WTC11 (cell line): ENCODE results near the gene GID8. TPM values are rescaled to one million over a fixed set of nuclear protein-coding genes. Genes with fewer than 3 reads are reported as not detected.

Experiments used
- ATAC-seq: fragments of 200-7000 bp; cut with Tn5 transposase; 2 replicates; pipeline ENCODE4 v1.10.0; 2021; ENCODE audit warnings: mild to moderate bottlenecking, moderate library complexity
- CTCF ChIA-PET: fragments of 300-600 bp; sonication (Branson Sonifier 250); formaldehyde crosslinking; loops from one replicate; lab custom pipeline; 2021; ENCODE audit warnings: antibody characterized with exemption; lab: Charles Lee
- POLR2A ChIA-PET: fragments of 350-600 bp; sonication (Branson Sonifier 250); formaldehyde crosslinking; loops from one replicate; lab custom pipeline; 2021; ENCODE audit warnings: antibody characterized with exemption; lab: Charles Lee
- DNase-seq: peaks from one replicate; pipeline ENCODE4 v3.0.0; 2021; ENCODE audit warnings: low spot score
- H3K27ac Mint-ChIP-seq: 2 replicates; pipeline ENCODE4 v1.8.0; 2021; ENCODE audit warnings: mixed read lengths
- H3K27me3 Mint-ChIP-seq: 2 replicates; pipeline ENCODE4 v1.8.0; 2021; ENCODE audit warnings: low read depth, mild to moderate bottlenecking, moderate library complexity, mixed read lengths
- H3K36me3 Mint-ChIP-seq: 2 replicates; pipeline ENCODE4 v1.8.0; 2021; ENCODE audit warnings: mixed read lengths
- H3K4me1 Mint-ChIP-seq: 2 replicates; pipeline ENCODE4 v1.8.0; 2022; ENCODE audit warnings: mixed read lengths
- H3K4me3 Mint-ChIP-seq: 2 replicates; pipeline ENCODE4 v1.8.0; 2021; ENCODE audit warnings: mild to moderate bottlenecking, moderate library complexity, mixed read lengths
- H3K9me3 Mint-ChIP-seq: 2 replicates; pipeline ENCODE4 v1.8.0; 2021; ENCODE audit warnings: mixed read lengths
- CBFB ChIP-seq: sonication (generic); formaldehyde crosslinking; IDR thresholded peaks from 2 replicates; pipeline ENCODE4 v1.8.1; 2022; ENCODE audit warnings: mild to moderate bottlenecking, low read depth, missing genetic modification reagents
- CDX4 ChIP-seq: fragments of 250-450 bp; sonication (Bioruptor Pico); IDR thresholded peaks from 2 replicates; pipeline ENCODE4 v1.9.0; 2021; ENCODE audit warnings: moderate library complexity, mild to moderate bottlenecking, inconsistent platforms, borderline replicate concordance
- FOXJ3 ChIP-seq: sonication (generic); formaldehyde crosslinking; IDR thresholded peaks from 2 replicates; pipeline ENCODE4 v1.9.0; 2021; ENCODE audit warnings: missing genetic modification reagents, mild to moderate bottlenecking, borderline replicate concordance
- FOXP1 ChIP-seq: sonication (generic); formaldehyde crosslinking; IDR thresholded peaks from 2 replicates; pipeline ENCODE4 v1.8.0; 2022; ENCODE audit warnings: missing genetic modification reagents, mild to moderate bottlenecking, moderate library complexity, borderline replicate concordance
- FOXP4 ChIP-seq: sonication (generic); formaldehyde crosslinking; IDR thresholded peaks from 2 replicates; pipeline ENCODE4 v1.8.0; 2022; ENCODE audit warnings: mild to moderate bottlenecking, missing genetic modification reagents
- HMGXB4 ChIP-seq: sonication (generic); formaldehyde crosslinking; IDR thresholded peaks from 2 replicates; pipeline ENCODE4 v1.8.1; 2023; ENCODE audit warnings: mild to moderate bottlenecking, moderate library complexity, missing genetic modification reagents
- MYBL2 ChIP-seq: sonication (generic); formaldehyde crosslinking; IDR thresholded peaks from 2 replicates; pipeline ENCODE4 v1.8.1; 2023; ENCODE audit warnings: mild to moderate bottlenecking, moderate library complexity, missing genetic modification reagents
- NR3C1 ChIP-seq: sonication (generic); formaldehyde crosslinking; conservative IDR thresholded peaks from 2 replicates; pipeline ENCODE4 v1.8.1; 2023; ENCODE audit warnings: low read depth, mild to moderate bottlenecking, missing genetic modification reagents
- TP53 ChIP-seq: sonication (generic); formaldehyde crosslinking; IDR thresholded peaks from 2 replicates; pipeline ENCODE4 v1.8.1; 2023; ENCODE audit warnings: mild to moderate bottlenecking, missing genetic modification reagents
- USF2 ChIP-seq: sonication (generic); formaldehyde crosslinking; IDR thresholded peaks from 2 replicates; pipeline ENCODE4 v1.8.1; 2023; ENCODE audit warnings: mild to moderate bottlenecking, missing genetic modification reagents, moderate library complexity
- ZBTB21 ChIP-seq: sonication (generic); formaldehyde crosslinking; IDR thresholded peaks from 2 replicates; pipeline ENCODE4 v1.8.1; 2023; ENCODE audit warnings: mild to moderate bottlenecking, missing genetic modification reagents, borderline replicate concordance
- ZMAT4 ChIP-seq: fragments of 250-450 bp; sonication (Bioruptor Pico); IDR thresholded peaks from 2 replicates; pipeline ENCODE4 v1.9.0; 2021; ENCODE audit warnings: mild to moderate bottlenecking
- ZNF121 ChIP-seq: sonication (generic); formaldehyde crosslinking; IDR thresholded peaks from 2 replicates; pipeline ENCODE4 v1.8.0; 2023; ENCODE audit warnings: missing genetic modification reagents
- ZNF263 ChIP-seq: sonication (generic); formaldehyde crosslinking; IDR thresholded peaks from 2 replicates; pipeline ENCODE4 v1.8.1; 2022; ENCODE audit warnings: low read depth, mild to moderate bottlenecking, moderate library complexity, missing genetic modification reagents
- ZNF423 ChIP-seq: fragments of 250-450 bp; sonication (Bioruptor Pico); IDR thresholded peaks from 2 replicates; pipeline ENCODE4 v2.1.2; 2022; ENCODE audit warnings: mild to moderate bottlenecking, moderate library complexity
- ZNF425 ChIP-seq: fragments of 250-450 bp; sonication (Bioruptor Pico); conservative IDR thresholded peaks from 2 replicates; pipeline ENCODE4 v1.9.0; 2021; ENCODE audit warnings: mild to moderate bottlenecking
- ZNF532 ChIP-seq: fragments of 250-450 bp; sonication (Bioruptor Pico); IDR thresholded peaks from 2 replicates; pipeline ENCODE4 v1.9.0; 2021; ENCODE audit warnings: mild to moderate bottlenecking, borderline replicate concordance
- total RNA-seq: library from RNA; stranded (reverse); gene quantifications from 3 replicates; pipeline ENCODE4 v1.2.3, GENCODE V29; 2021

The GID8 gene
- total RNA-seq, 1 experiment from 2014 or later, result 70.2 TPM

GRCh38 chr20:62972845-62973745, 35.1 kb downstream of the GID8 start:
- no peak overlapping the region for H3K27ac Mint-ChIP-seq
- TF ChIP-seq ZNF121 (CRISPR knock-in tag), result peak; percentile 27; the same call in 1 of the 2 replicates
- 0 out of 2 replicates have a peak, but pooled peaks have one; percentile 15 for TF ChIP-seq ZBTB21 (CRISPR knock-in tag)
- TF ChIP-seq ZNF263 (CRISPR knock-in tag), result no peak
- no peak for TF ChIP-seq ZMAT4 (CRISPR knock-in tag)
- 0 out of 2 replicates have a peak, but pooled peaks have one; percentile 34 for TF ChIP-seq HMGXB4 (CRISPR knock-in tag)
- TF ChIP-seq USF2 (CRISPR knock-in tag), result 0 out of 2 replicates have a peak, but pooled peaks have one; percentile 10
- no peak for TF ChIP-seq FOXP1 (CRISPR knock-in tag)
- TF ChIP-seq TP53 (CRISPR knock-in tag), result no peak
- TF ChIP-seq NR3C1 (CRISPR knock-in tag), result 0 out of 2 replicates have a peak, but pooled peaks have one; percentile 24
- no peak; the same call in 1 of the 2 replicates for ATAC-seq
- peak overlapping the region; percentile 64 for H3K4me3 Mint-ChIP-seq
- H3K36me3 Mint-ChIP-seq, result no peaks in the 10 kb centered on the region
- peaks cover 49% of the 10 kb centered on the region for H3K27me3 Mint-ChIP-seq
- peaks cover 30% of the 10 kb centered on the region for H3K4me1 Mint-ChIP-seq
- POLR2A ChIA-PET, result interaction anchor here (0.8 kb wide), 1 partner anchor 38 kb away, joined by 3 read pairs; no protein-coding TSS in a partner anchor
- no peaks in the 10 kb centered on the region for H3K9me3 Mint-ChIP-seq
- no peak for DNase-seq
- CTCF ChIA-PET, result interaction anchor here (0.5 to 1.8 kb wide), 40 partner anchors 9 to 408 kb away, joined by 3 to 24 read pairs (median 4); partner anchors contain the start of gene GID8

GRCh38 chr20:62975251-62975760, 37.4 kb downstream of the GID8 start:
- Mint-ChIP-seq H3K27ac (no peak overlapping the region), H3K4me3 (no peak overlapping the region), H3K9me3 (no peaks in the 10 kb centered on the region), H3K4me1 (peaks cover 32% of the 10 kb centered on the region), H3K36me3 (no peaks in the 10 kb centered on the region), H3K27me3 (peaks cover 49% of the 10 kb centered on the region)
- ATAC-seq (no peak), DNase-seq (no peak)
- CTCF ChIA-PET, result interaction anchor here (0.5 to 1.5 kb wide), 4 partner anchors 61 to 248 kb away, joined by 3 to 9 read pairs (median 4); no protein-coding TSS in a partner anchor
- POLR2A ChIA-PET, result no interaction called here
- TF ChIP-seq CBFB (CRISPR knock-in tag) (no peak), ZNF425 (CRISPR knock-in tag) (no peak), CDX4 (CRISPR knock-in tag) (no peak), ZNF532 (CRISPR knock-in tag) (no peak), MYBL2 (CRISPR knock-in tag) (no peak), ZNF423 (CRISPR knock-in tag) (no peak), TP53 (CRISPR knock-in tag) (no peak), ZBTB21 (CRISPR knock-in tag) (no peak), FOXP4 (CRISPR knock-in tag) (no peak), FOXJ3 (CRISPR knock-in tag) (no peak)
